ENCODE data around the gene PARD3.
"Not testable (repeated sequence)": the region's sequence is repeated elsewhere in the genome, so short reads cannot be mapped to it uniquely, and the experiment has no call there.

DNA sequence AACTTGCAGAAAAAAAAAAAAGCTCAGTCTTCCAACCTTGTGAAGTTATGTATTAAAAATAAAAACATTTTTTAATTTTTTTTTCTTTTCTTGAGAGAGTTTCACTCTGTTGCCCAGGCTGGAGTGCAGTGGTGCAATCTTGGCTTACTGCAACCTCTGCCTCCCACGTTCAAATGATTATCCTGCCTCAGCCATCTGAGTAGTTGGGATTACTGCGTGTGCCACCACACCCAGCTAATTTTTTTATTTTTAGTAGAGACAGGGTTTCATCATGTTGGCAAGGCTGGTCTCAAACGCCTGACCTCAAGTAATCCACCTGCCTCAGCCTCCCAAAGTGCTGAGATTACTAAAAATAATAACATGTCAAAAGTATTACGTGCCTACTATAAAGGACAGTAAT is 375.7 kb downstream of the PARD3 start:
- not testable (repeated sequence) for TF ChIP-seq HDAC2 (IDR thresholded peaks at IDR 0.05); POLR2A (IDR thresholded peaks at IDR 0.05; ENCODE audit: low read length); FOSL2 (IDR thresholded peaks at IDR 0.05); FOSL2 (CRISPR knock-in tag; IDR thresholded peaks at IDR 0.05); JUN (IDR thresholded peaks at IDR 0.05); EP300 (IDR thresholded peaks at IDR 0.05); RFX5 (IDR thresholded peaks at IDR 0.05)
- TF ChIP-seq, protein P1, sequence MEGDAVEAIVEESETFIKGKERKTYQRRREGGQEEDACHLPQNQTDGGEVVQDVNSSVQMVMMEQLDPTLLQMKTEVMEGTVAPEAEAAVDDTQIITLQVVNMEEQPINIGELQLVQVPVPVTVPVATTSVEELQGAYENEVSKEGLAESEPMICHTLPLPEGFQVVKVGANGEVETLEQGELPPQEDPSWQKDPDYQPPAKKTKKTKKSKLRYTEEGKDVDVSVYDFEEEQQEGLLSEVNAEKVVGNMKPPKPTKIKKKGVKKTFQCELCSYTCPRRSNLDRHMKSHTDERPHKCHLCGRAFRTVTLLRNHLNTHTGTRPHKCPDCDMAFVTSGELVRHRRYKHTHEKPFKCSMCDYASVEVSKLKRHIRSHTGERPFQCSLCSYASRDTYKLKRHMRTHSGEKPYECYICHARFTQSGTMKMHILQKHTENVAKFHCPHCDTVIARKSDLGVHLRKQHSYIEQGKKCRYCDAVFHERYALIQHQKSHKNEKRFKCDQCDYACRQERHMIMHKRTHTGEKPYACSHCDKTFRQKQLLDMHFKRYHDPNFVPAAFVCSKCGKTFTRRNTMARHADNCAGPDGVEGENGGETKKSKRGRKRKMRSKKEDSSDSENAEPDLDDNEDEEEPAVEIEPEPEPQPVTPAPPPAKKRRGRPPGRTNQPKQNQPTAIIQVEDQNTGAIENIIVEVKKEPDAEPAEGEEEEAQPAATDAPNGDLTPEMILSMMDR (IDR thresholded peaks at IDR 0.05) = not testable (repeated sequence)

Data from A549 (cell line).